DND-41 (cell line): Measurements from ENCODE around the gene ZNF69.
"Not testable (repeated sequence)": the region's sequence is repeated elsewhere in the genome, so short reads cannot be mapped to it uniquely, and the experiment has no call there.

Source experiments
- ATAC-seq: fragments of 200-7000 bp; cut with Tn5 transposase; 3 replicates; pipeline ENCODE4 v1.9.1; 2021; ENCODE audit warnings: low read depth; ENCODE audit not compliant: insufficient read depth
- DNase-seq: peaks from one replicate; pipeline ENCODE4 v3.0.0-alpha.2; 2020
- H2AFZ ChIP-seq: 2 replicates; pipeline ENCODE4 v1.6.0; 2012; ENCODE audit warnings: low read depth, low read length
- H3K27ac ChIP-seq: 2 replicates; pipeline ENCODE4 v1.5.1; 2012; ENCODE audit warnings: low read length, inconsistent platforms
- H3K27me3 ChIP-seq: fragments of 200-600 bp; sonication (generic); 2 replicates; pipeline ENCODE4 v1.6.0; 2012; ENCODE audit warnings: low read length, mild to moderate bottlenecking, inconsistent platforms; ENCODE audit not compliant: insufficient read depth, poor library complexity
- H3K36me3 ChIP-seq: 2 replicates; pipeline ENCODE4 v1.5.1; 2012; ENCODE audit warnings: low read length, inconsistent platforms; ENCODE audit not compliant: insufficient read depth
- H3K4me1 ChIP-seq: 2 replicates; pipeline ENCODE4 v1.5.1; 2012; ENCODE audit warnings: mild to moderate bottlenecking, low read length; ENCODE audit not compliant: insufficient read depth
- H3K4me2 ChIP-seq: 2 replicates; pipeline ENCODE4 v1.6.0; 2012; ENCODE audit warnings: mild to moderate bottlenecking, moderate library complexity, low read length, inconsistent platforms; ENCODE audit not compliant: insufficient read depth
- H3K4me3 ChIP-seq, 2 experiments: fragments of 200-600 bp in 1 of 2; shearing (Covaris generic) in 1 of 2; 2 replicates each; pipeline ENCODE4 v1.5.1; 2012 to 2016; ENCODE audit warnings: inconsistent platforms in 2 of 2, low read length in 2 of 2, mild to moderate bottlenecking in 2 of 2, low read depth in 1 of 2, moderate library complexity in 1 of 2
- H3K79me2 ChIP-seq: 2 replicates; pipeline ENCODE4 v1.6.0; 2012; ENCODE audit warnings: low read length, inconsistent platforms; ENCODE audit not compliant: insufficient read depth
- H3K9ac ChIP-seq: 2 replicates; pipeline ENCODE4 v1.6.0; 2012; ENCODE audit warnings: low read depth, mild to moderate bottlenecking, inconsistent platforms, low read length, moderate library complexity
- H3K9me3 ChIP-seq: 2 replicates; pipeline ENCODE4 v1.5.1; 2012; ENCODE audit warnings: low read length, moderate library complexity, mild to moderate bottlenecking, inconsistent platforms; ENCODE audit not compliant: insufficient read depth, severe bottlenecking
- H4K20me1 ChIP-seq: 2 replicates; pipeline ENCODE4 v1.6.0; 2012; ENCODE audit warnings: low read length; ENCODE audit not compliant: insufficient read depth
- CTCF ChIP-seq: IDR thresholded peaks from 2 replicates; pipeline ENCODE4 v1.5.1; 2012; ENCODE audit warnings: borderline replicate concordance, low read length, moderate library complexity, mild to moderate bottlenecking; ENCODE audit not compliant: poor library complexity, severe bottlenecking; ENCODE audit errors: extremely low read depth
- EZH2 ChIP-seq: IDR thresholded peaks from 3 replicates; pipeline ENCODE4 v1.6.1; 2012; ENCODE audit warnings: borderline replicate concordance, low read depth, mild to moderate bottlenecking, moderate library complexity, low read length, inconsistent platforms; ENCODE audit not compliant: severe bottlenecking

Gene ZNF69

GRCh38 chr19:11872624-11873023 lies 15.0 kb upstream of the ZNF69 start:
- no peak overlapping the region for H3K9ac ChIP-seq
- TF ChIP-seq EZH2 (no peak), CTCF (no peak)
- no peak overlapping the region for H3K4me2 ChIP-seq
- no peaks in the 10 kb centered on the region for H3K27me3 ChIP-seq
- H3K4me3 ChIP-seq: no peak overlapping the region
- DNase-seq: no peak
- no peak overlapping the region for H2AFZ ChIP-seq
- H3K27ac ChIP-seq: no peak overlapping the region
- no peaks in the 10 kb centered on the region for H3K4me1 ChIP-seq
- peaks cover 27% of the 10 kb centered on the region for H3K36me3 ChIP-seq
- no peaks in the 10 kb centered on the region for H4K20me1 ChIP-seq
- no peaks in the 10 kb centered on the region for H3K79me2 ChIP-seq
- no peak for ATAC-seq
- H3K9me3 ChIP-seq: peaks cover 26% of the 10 kb centered on the region

DNA sequence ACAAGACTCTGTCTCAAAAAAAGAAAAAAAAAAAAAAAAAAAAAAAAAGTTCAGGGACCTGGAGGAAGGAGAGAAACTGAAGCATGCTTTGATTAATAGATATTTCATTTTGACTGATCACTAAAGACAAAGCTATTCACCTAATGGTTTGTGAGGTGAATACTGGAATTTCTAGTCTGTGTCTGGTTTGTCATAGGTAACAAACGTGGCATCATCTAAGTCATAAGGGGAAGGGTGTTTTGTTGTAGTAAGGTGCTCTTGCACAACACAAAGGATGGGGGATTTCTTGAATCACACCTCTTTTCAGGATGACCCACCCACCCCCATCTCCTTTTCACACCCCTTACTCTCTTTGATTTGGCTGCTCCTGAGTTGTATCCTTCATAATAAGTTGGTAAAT lies 13.8 kb upstream of the ZNF69 start:
- Histone ChIP-seq H3K79me2 (no peaks in the 10 kb centered on the region), H4K20me1 (no peaks in the 10 kb centered on the region), H3K9me3 (peaks cover 15% of the 10 kb centered on the region), H3K9ac (no peak overlapping the region), H3K4me2 (no peak overlapping the region), H3K27ac (no peak overlapping the region), H3K4me1 (no peaks in the 10 kb centered on the region), H3K27me3 (no peaks in the 10 kb centered on the region), H2AFZ (no peak overlapping the region), H3K4me3 (no peak overlapping the region), H3K36me3 (peaks cover 15% of the 10 kb centered on the region)
- DNase-seq (no peak), ATAC-seq (no peak)
- TF ChIP-seq EZH2 (no peak), CTCF (no peak)

DNA sequence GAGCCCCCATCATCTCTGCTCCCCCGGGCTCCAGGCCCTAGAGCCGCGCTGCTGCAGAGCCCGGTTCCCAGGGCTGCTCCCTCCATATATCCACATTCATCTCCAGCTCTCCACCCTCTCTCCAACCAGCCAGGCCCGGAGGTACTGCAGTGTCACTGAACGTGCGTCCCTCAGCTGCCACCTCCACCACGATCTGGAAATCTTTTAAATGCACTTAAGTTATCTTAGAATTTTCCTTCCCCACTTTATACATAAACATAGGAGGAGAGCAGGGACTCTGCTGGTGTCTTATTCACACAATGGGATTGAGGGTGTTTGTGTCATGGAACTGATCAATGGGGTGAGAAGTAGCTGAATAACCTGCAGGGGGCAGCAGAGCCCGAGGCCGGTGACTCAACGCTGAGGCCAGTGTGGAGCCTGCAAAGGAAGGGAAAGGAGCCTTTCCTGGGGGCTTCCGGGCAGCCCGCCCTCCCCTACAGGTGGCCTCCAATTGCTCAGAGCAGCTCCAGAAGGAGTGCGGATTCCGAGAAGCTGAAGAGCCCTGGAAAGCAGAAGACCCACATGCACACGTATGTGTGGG lies 7.8 kb upstream of the ZNF69 start:
- not testable (repeated sequence) for H3K79me2 ChIP-seq, H3K9ac ChIP-seq, H3K36me3 ChIP-seq, H3K27me3 ChIP-seq, H3K4me2 ChIP-seq, H3K27ac ChIP-seq, H3K4me3 ChIP-seq, H3K4me1 ChIP-seq, H3K9me3 ChIP-seq, H4K20me1 ChIP-seq, H2AFZ ChIP-seq
- DNase-seq: peak; percentile 54
- TF ChIP-seq CTCF: peak; percentile 55
- ATAC-seq: peak; percentile 71

DNA sequence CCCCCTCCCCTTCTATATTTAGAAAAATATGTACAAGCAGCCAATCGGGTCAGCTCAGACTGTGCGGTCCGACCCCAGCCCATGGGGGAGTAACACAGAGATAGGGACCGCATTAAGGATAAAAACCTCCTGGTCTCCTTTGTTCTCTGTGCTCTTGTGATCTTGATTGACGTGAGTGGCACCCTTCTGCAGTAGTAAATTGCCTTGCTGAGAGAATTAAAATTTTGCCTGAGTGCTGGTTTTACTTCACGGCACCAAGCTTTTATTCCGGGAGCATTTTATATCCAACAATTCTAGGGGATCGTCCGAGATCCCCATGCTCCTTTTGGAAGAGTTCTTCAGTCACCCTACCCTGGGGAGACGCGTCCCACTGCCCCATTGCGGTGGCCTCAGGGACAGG lies 7.0 kb upstream of the ZNF69 start:
- Histone ChIP-seq H3K79me2 (no peaks in the 10 kb centered on the region), H3K4me1 (peaks cover 3% of the 10 kb centered on the region; the same call in 1 of the 2 replicates), H3K27me3 (no peaks in the 10 kb centered on the region), H3K27ac (no peak overlapping the region), H3K4me2 (no peak overlapping the region), H3K36me3 (no peaks in the 10 kb centered on the region), H3K9me3 (no peaks in the 10 kb centered on the region), H4K20me1 (no peaks in the 10 kb centered on the region), H3K4me3 (no peak overlapping the region), H3K9ac (no peak overlapping the region), H2AFZ (no peak overlapping the region)
- DNase-seq (no peak), ATAC-seq (no peak)
- TF ChIP-seq EZH2: no peak
- no peak for TF ChIP-seq CTCF
